Activated CD4-positive, alpha-beta memory T cell treated with anti-CD3 and anti-CD28 coated beads, Interleukin-2, amount 10 ng/mL, durations not matched to agents 7 days and 5 days (primary cell): ENCODE results near the gene ANP32D. TPM values are rescaled to one million over a fixed set of nuclear protein-coding genes. Genes with fewer than 3 reads are reported as not detected.
"Not testable (repeated sequence)": the region's sequence is repeated elsewhere in the genome, so short reads cannot be mapped to it uniquely, and the experiment has no call there.

Source experiments
- CTCF ChIA-PET: fragments of 350-600 bp; sonication (Branson Sonifier 250); formaldehyde crosslinking; loops from one replicate; lab custom pipeline; 2021; ENCODE audit warnings: antibody characterized with exemption, inconsistent platforms; lab: Charles Lee
- POLR2A ChIA-PET: fragments of 350-600 bp; sonication (Branson Sonifier 250); formaldehyde crosslinking; loops from one replicate; lab custom pipeline; 2021; ENCODE audit warnings: antibody characterized with exemption; lab: Charles Lee
- DNase-seq: peaks from one replicate; pipeline ENCODE4 v3.0.0-alpha.2; 2020
- H3K27ac Mint-ChIP-seq: one replicate; pipeline ENCODE4 v1.8.0; 2021; ENCODE audit warnings: mild to moderate bottlenecking, mixed read lengths
- H3K27me3 Mint-ChIP-seq: one replicate; pipeline ENCODE4 v1.8.0; 2021; ENCODE audit warnings: mixed read lengths
- H3K36me3 Mint-ChIP-seq: one replicate; pipeline ENCODE4 v1.8.0; 2021; ENCODE audit warnings: low read depth, mixed read lengths
- H3K4me1 Mint-ChIP-seq: one replicate; pipeline ENCODE4 v1.8.0; 2021; ENCODE audit warnings: mixed read lengths
- H3K4me3 Mint-ChIP-seq: one replicate; pipeline ENCODE4 v1.8.0; 2021; ENCODE audit warnings: mild to moderate bottlenecking, mixed read lengths
- H3K9me3 Mint-ChIP-seq: one replicate; pipeline ENCODE4 v1.8.0; 2021; ENCODE audit warnings: mixed read lengths
- total RNA-seq, 2 experiments: library from RNA; stranded (reverse); gene quantifications; one replicate each; pipeline ENCODE4 v1.2.3, GENCODE V29; 2021

ANP32D gene
- total RNA-seq: not detected

- CTCF ChIA-PET: no interaction called here
- no peaks in the 10 kb centered on the region for H3K4me1 Mint-ChIP-seq
These were observed at the start of gene ANP32D for GRCh38 chr12:48472259-48472658. Gene ANP32D, plus strand, starts transcription at chr12:48472559. Its CDS starts 106 bp downstream, at chr12:48472665.

GRCh38 chr12:48423171-48423570, 49.2 kb upstream of the ANP32D start:
- no peak for DNase-seq
- no peak overlapping the region for H3K27ac Mint-ChIP-seq
- H3K9me3 Mint-ChIP-seq: peaks cover 3% of the 10 kb centered on the region
- H3K4me1 Mint-ChIP-seq: no peaks in the 10 kb centered on the region
- ChIA-PET CTCF (no interaction called here), POLR2A (no interaction called here)
- H3K36me3 Mint-ChIP-seq: no peaks in the 10 kb centered on the region
- no peak overlapping the region for H3K4me3 Mint-ChIP-seq
- peaks cover 8% of the 10 kb centered on the region for H3K27me3 Mint-ChIP-seq

More at GRCh38 chr12:48472259-48472658, at the start of gene ANP32D:
- Mint-ChIP-seq H3K27me3 (peaks cover 9% of the 10 kb centered on the region), H3K36me3 (no peaks in the 10 kb centered on the region), H3K27ac (no peak within 1 kb of the TSS), H3K4me3 (no peak within 1 kb of the TSS), H3K9me3 (peaks cover 21% of the 10 kb centered on the region)
- no peak for DNase-seq
- POLR2A ChIA-PET: no interaction called here

GRCh38 chr12:48424644-48425043, 47.7 kb upstream of the ANP32D start:
- Mint-ChIP-seq H3K27me3 (peaks cover 5% of the 10 kb centered on the region), H3K9me3 (peaks cover 3% of the 10 kb centered on the region), H3K4me3 (no peak overlapping the region), H3K27ac (no peak overlapping the region), H3K36me3 (no peaks in the 10 kb centered on the region), H3K4me1 (no peaks in the 10 kb centered on the region)
- no peak for DNase-seq
- ChIA-PET CTCF (no interaction called here), POLR2A (no interaction called here)

GRCh38 chr12:48434016-48434415, 38.3 kb upstream of the ANP32D start:
- POLR2A ChIA-PET, H3K4me3 Mint-ChIP-seq, H3K36me3 Mint-ChIP-seq, H3K9me3 Mint-ChIP-seq, DNase-seq, H3K4me1 Mint-ChIP-seq, H3K27ac Mint-ChIP-seq: not testable (repeated sequence)
- H3K27me3 Mint-ChIP-seq: peaks cover 11% of the 10 kb centered on the region
- CTCF ChIA-PET: interaction anchor here (1.1 kb wide), 1 partner anchor 184 kb away, joined by 3 read pairs; no protein-coding TSS in a partner anchor

- no peaks in the 10 kb centered on the region for H3K4me1 Mint-ChIP-seq
- DNase-seq: no peak
- H3K9me3 Mint-ChIP-seq: no peaks in the 10 kb centered on the region
- H3K27ac Mint-ChIP-seq: no peak overlapping the region
- ChIA-PET POLR2A (no interaction called here), CTCF (no interaction called here)
- H3K36me3 Mint-ChIP-seq: no peaks in the 10 kb centered on the region
- H3K27me3 Mint-ChIP-seq: no peaks in the 10 kb centered on the region
- H3K4me3 Mint-ChIP-seq: no peak overlapping the region
These were observed 31.3 kb upstream of the ANP32D start for GRCh38 chr12:48441069-48441468.

- Mint-ChIP-seq H3K36me3 (no peaks in the 10 kb centered on the region), H3K27ac (no peak overlapping the region), H3K4me3 (no peak overlapping the region), H3K27me3 (peaks cover 2% of the 10 kb centered on the region), H3K4me1 (no peaks in the 10 kb centered on the region), H3K9me3 (no peaks in the 10 kb centered on the region)
- DNase-seq: no peak
- ChIA-PET CTCF (no interaction called here), POLR2A (no interaction called here)
These were observed 30.0 kb upstream of the ANP32D start for GRCh38 chr12:48442179-48442847.

GRCh38 chr12:48445538-48445937, 26.8 kb upstream of the ANP32D start:
- CTCF ChIA-PET: no interaction called here
- H3K36me3 Mint-ChIP-seq: no peaks in the 10 kb centered on the region
- POLR2A ChIA-PET: no interaction called here
- DNase-seq: no peak
- peaks cover 7% of the 10 kb centered on the region for H3K27me3 Mint-ChIP-seq
- H3K9me3 Mint-ChIP-seq: no peaks in the 10 kb centered on the region
- H3K4me1 Mint-ChIP-seq: no peaks in the 10 kb centered on the region
- no peak overlapping the region for H3K4me3 Mint-ChIP-seq
- no peak overlapping the region for H3K27ac Mint-ChIP-seq

GRCh38 chr12:48446161-48446776, 26.1 kb upstream of the ANP32D start:
- POLR2A ChIA-PET: no interaction called here
- H3K27me3 Mint-ChIP-seq: peaks cover 12% of the 10 kb centered on the region
- no peak for DNase-seq
- no peaks in the 10 kb centered on the region for H3K9me3 Mint-ChIP-seq
- H3K4me3 Mint-ChIP-seq: no peak overlapping the region
- H3K4me1 Mint-ChIP-seq: no peaks in the 10 kb centered on the region
- H3K27ac Mint-ChIP-seq: no peak overlapping the region
- CTCF ChIA-PET: no interaction called here
- no peaks in the 10 kb centered on the region for H3K36me3 Mint-ChIP-seq

GRCh38 chr12:48447755-48448154, 24.6 kb upstream of the ANP32D start:
- ChIA-PET CTCF (no interaction called here), POLR2A (no interaction called here)
- no peaks in the 10 kb centered on the region for H3K9me3 Mint-ChIP-seq
- no peaks in the 10 kb centered on the region for H3K4me1 Mint-ChIP-seq
- no peaks in the 10 kb centered on the region for H3K36me3 Mint-ChIP-seq
- no peak overlapping the region for H3K27ac Mint-ChIP-seq
- DNase-seq: no peak
- H3K4me3 Mint-ChIP-seq: no peak overlapping the region
- peaks cover 15% of the 10 kb centered on the region for H3K27me3 Mint-ChIP-seq

GRCh38 chr12:48451372-48451771, 21.0 kb upstream of the ANP32D start:
- Mint-ChIP-seq H3K4me1 (no peaks in the 10 kb centered on the region), H3K27me3 (peaks cover 15% of the 10 kb centered on the region), H3K9me3 (no peaks in the 10 kb centered on the region), H3K36me3 (no peaks in the 10 kb centered on the region), H3K4me3 (no peak overlapping the region), H3K27ac (no peak overlapping the region)
- POLR2A ChIA-PET: no interaction called here
- DNase-seq: no peak
- CTCF ChIA-PET: no interaction called here

GRCh38 chr12:48452961-48453360, 19.4 kb upstream of the ANP32D start:
- POLR2A ChIA-PET: not testable (repeated sequence)
- CTCF ChIA-PET: interaction anchor here (0.9 to 1.0 kb wide), 2 partner anchors 165 to 535 kb away, joined by 3 to 4 read pairs; no protein-coding TSS in a partner anchor

GRCh38 chr12:48454667-48455066, 17.7 kb upstream of the ANP32D start:
- H3K36me3 Mint-ChIP-seq: no peaks in the 10 kb centered on the region
- no peak overlapping the region for H3K4me3 Mint-ChIP-seq
- H3K27ac Mint-ChIP-seq: no peak overlapping the region
- peaks cover 25% of the 10 kb centered on the region for H3K27me3 Mint-ChIP-seq
- no peaks in the 10 kb centered on the region for H3K4me1 Mint-ChIP-seq
- ChIA-PET CTCF (interaction anchor here (0.7 kb wide), 1 partner anchor 256 kb away, joined by 3 read pairs; no protein-coding TSS in a partner anchor), POLR2A (no interaction called here)
- H3K9me3 Mint-ChIP-seq: no peaks in the 10 kb centered on the region
- DNase-seq: no peak

More at GRCh38 chr12:48452961-48453360, 19.4 kb upstream of the ANP32D start:
- not testable (repeated sequence) for H3K36me3 Mint-ChIP-seq, H3K27ac Mint-ChIP-seq, H3K9me3 Mint-ChIP-seq, H3K4me1 Mint-ChIP-seq, H3K4me3 Mint-ChIP-seq, DNase-seq
- H3K27me3 Mint-ChIP-seq: peaks cover 10% of the 10 kb centered on the region

GRCh38 chr12:48455116-48455515, 17.2 kb upstream of the ANP32D start:
- Mint-ChIP-seq H3K36me3 (no peaks in the 10 kb centered on the region), H3K27me3 (peaks cover 25% of the 10 kb centered on the region), H3K4me1 (no peaks in the 10 kb centered on the region), H3K4me3 (no peak overlapping the region), H3K27ac (no peak overlapping the region), H3K9me3 (no peaks in the 10 kb centered on the region)
- no peak for DNase-seq
- POLR2A ChIA-PET: no interaction called here
- CTCF ChIA-PET: no interaction called here

GRCh38 chr12:48459259-48459658, 13.1 kb upstream of the ANP32D start:
- CTCF ChIA-PET: no interaction called here
- POLR2A ChIA-PET: no interaction called here

More at GRCh38 chr12:48459259-48459658, 13.1 kb upstream of the ANP32D start:
- Mint-ChIP-seq H3K9me3 (no peaks in the 10 kb centered on the region), H3K4me1 (no peaks in the 10 kb centered on the region), H3K27ac (no peak overlapping the region), H3K36me3 (no peaks in the 10 kb centered on the region), H3K27me3 (peaks cover 34% of the 10 kb centered on the region), H3K4me3 (no peak overlapping the region)
- DNase-seq: no peak
